HG02571 (cell line): Measurements from ENCODE around the gene NHS.

Experiments
- ATAC-seq: cut with Tn5 transposase; IDR thresholded peaks from one replicate; pipeline ENCODE4 v1.9.1; 2021; ENCODE audit warnings: mild to moderate bottlenecking, moderate library complexity; ENCODE audit not compliant: unreplicated experiment

The NHS gene

GRCh38 chrX:17718649-17719165 is 343.7 kb downstream of the NHS start:
- ATAC-seq, result no peak

- ATAC-seq, result no peak
These were observed 344.7 kb downstream of the NHS start for GRCh38 chrX:17719711-17720110.

GRCh38 chrX:17721715-17722114 is 346.7 kb downstream of the NHS start:
- ATAC-seq, result no peak

GRCh38 chrX:17725181-17725580 is 350.2 kb downstream of the NHS start:
- ATAC-seq, result no peak

DNA sequence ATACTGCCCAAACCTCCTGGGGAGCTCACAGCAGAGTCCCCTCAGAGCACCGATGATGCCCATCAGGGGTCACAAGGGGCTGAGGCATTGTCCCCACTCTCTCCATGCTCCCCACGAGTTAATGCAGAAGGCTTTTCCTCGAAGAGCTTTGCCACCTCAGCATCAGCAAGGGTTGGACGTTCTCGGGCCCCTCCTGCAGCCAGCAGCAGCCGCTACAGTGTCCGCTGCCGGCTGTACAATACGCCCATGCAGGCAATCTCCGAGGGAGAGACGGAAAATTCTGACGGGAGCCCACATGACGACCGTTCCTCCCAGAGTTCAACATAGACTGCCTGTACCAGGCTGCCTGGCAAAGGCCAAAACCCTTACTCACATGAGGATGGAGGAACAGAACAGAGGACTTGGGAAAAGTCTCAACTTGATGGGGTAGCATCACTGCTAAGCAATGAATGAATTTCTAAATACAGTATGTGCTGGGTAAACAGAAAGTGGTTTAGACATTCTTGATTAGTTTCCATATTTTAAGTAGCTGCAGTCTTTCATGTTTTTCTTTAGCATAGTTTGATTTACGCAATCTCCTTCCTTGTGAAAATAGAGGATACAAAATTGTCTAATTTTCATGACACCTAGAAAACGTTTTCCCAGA is 357.3 kb downstream of the NHS start:
- ATAC-seq, result no peak

DNA sequence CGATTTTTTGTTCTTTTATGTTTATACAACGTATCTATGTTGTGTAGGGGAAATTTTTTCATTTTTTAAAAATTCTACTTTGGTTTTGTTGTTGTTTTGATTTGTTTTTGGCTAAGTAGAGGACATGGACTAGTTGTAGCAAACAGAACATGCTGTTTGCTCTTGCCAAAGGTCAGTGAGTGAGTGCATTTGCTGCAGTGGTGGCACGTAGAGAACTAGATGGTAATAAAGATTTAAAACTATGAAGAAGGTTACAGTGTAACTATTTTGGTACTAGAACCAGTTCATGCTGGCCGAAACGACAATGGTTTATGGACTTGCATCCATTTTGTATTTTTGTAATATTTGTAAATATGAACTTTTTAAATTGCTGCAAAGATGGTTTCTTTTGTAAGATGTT is 360.4 kb downstream of the NHS start:
- no peak for ATAC-seq

- no peak for ATAC-seq
These were observed 361.5 kb downstream of the NHS start for GRCh38 chrX:17736478-17736855.

- ATAC-seq, result peak; percentile 83
These were observed 362.1 kb downstream of the NHS start, which contains the start of gene SCML1 for GRCh38 chrX:17736856-17737709. TSS of gene SCML1 (plus strand) at chrX:17737493. CDS start at chrX:17744187, 6,694 bp downstream.

- no peak for ATAC-seq
These were observed 362.6 kb downstream of the NHS start for GRCh38 chrX:17737710-17737985.

- ATAC-seq, result no peak
These were observed 363.1 kb downstream of the NHS start for GRCh38 chrX:17737986-17738713.

GRCh38 chrX:17738737-17739535 is 363.9 kb downstream of the NHS start:
- no peak for ATAC-seq

- no peak for ATAC-seq
These were observed 365.4 kb downstream of the NHS start for GRCh38 chrX:17740137-17741122.

DNA sequence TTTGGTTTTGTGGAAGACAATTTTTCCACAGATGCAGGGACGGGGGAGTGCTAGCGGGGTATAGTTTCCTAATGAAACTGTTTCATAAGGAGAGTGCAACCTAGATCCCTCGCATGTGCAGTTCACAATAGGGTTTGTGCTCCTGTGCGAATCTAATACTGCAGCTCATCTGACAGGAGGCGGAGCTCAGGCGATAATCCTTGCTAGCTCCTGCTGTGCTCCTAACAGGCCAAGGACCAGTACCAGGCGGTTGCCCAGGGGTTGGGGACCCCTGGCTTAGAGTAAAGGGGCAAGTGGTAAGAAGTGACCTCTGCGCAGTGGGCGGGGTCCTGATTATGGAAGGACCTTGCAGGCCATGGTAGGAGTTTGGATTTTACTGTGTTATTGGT is 366.1 kb downstream of the NHS start:
- ATAC-seq, result no peak

- ATAC-seq, result no peak
These were observed 368.9 kb downstream of the NHS start for GRCh38 chrX:17743913-17744312.

DNA sequence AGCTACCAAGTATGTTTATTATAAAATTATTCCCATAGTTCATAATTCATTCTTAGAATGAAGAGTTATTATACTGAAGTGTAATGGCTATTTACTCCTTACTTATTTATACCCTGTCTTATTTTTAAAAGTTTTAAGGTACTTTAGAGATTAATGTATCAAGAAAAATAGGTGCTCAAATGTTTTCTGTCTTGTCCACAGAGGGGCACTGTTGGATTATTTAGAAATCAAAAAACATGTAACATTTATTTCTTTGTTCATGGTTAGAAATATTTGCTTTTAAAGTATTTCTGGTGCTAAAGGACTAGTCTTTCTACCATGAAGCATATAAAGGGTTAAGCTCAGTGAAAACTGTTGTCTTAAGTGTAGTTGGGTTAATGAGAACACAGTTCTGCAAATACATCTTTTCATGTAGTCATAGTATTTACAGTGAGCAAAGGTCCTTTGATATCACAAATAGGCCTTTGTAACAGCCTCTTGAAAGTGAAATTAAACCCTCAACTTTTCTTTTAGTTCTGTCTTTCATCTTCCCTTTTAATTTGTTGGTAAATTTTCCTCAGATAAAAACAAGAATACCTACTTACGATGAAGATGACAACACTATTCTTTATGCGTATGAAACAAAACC is 370.0 kb downstream of the NHS start:
- ATAC-seq, result no peak

GRCh38 chrX:17747692-17748091 is 372.7 kb downstream of the NHS start:
- no peak for ATAC-seq

GRCh38 chrX:17748684-17749083 is 373.7 kb downstream of the NHS start:
- ATAC-seq, result no peak

- ATAC-seq, result no peak
These were observed 375.4 kb downstream of the NHS start for GRCh38 chrX:17750436-17750835.

DNA sequence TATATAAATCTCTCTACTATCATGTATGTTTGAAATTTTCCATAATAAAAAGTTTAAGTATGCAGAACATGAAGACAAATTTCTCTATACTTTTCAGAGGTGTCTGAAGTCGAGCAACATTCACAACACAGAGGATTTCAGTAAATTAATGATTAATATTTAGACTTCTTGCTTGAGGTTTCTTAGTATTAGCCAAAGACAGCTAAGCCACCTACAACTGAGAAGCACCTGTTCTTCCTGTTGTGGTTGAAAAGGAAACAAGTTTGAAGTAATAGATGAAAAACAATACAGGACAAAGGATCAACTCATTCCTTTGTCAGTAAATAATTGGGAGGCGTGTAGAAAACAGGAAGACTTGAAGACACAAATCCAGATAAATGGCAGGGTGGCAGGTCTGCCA is 383.4 kb downstream of the NHS start:
- ATAC-seq, result peak; percentile 61
